B cell (primary cell): ENCODE measurements around the gene OAT.

Experiments used
- CTCF ChIP-seq: fragments of 200-600 bp; IDR thresholded peaks from one replicate; pipeline ENCODE4 v1.8.0; 2022; ENCODE audit warnings: antibody characterized with exemption, mild to moderate bottlenecking
- EZH2 ChIP-seq: IDR thresholded peaks from 2 replicates; pipeline ENCODE4 v1.6.1; 2012; ENCODE audit warnings: borderline replicate concordance, low read depth, mild to moderate bottlenecking, moderate library complexity, low read length; ENCODE audit not compliant: insufficient read depth, poor library complexity, severe bottlenecking

- TF ChIP-seq CTCF = no peak
- no peak for TF ChIP-seq EZH2
Observed at GRCh38 chr10:124415210-124415609, 3.5 kb downstream of the OAT start.
